Measurements from ENCODE around the gene SEMA6A.

Gene SEMA6A

GRCh38 chr5:116437922-116438578 is 136.6 kb downstream of the SEMA6A start:
- DNase-seq (ENCODE audit: low read depth) = no peak

- no peak for DNase-seq (ENCODE audit: low read depth)
Measured at GRCh38 chr5:116437351-116437705, 137.3 kb downstream of the SEMA6A start.

GRCh38 chr5:116436674-116437350 is 137.8 kb downstream of the SEMA6A start:
- no peak for DNase-seq (ENCODE audit: low read depth)

GRCh38 chr5:116428966-116429365 is 145.7 kb downstream of the SEMA6A start:
- no peak for DNase-seq (ENCODE audit: low read depth)

- DNase-seq (ENCODE audit: low read depth) = no peak
Measured at GRCh38 chr5:116428413-116428812, 146.2 kb downstream of the SEMA6A start.

GRCh38 chr5:116424951-116425350 is 149.7 kb downstream of the SEMA6A start:
- DNase-seq (ENCODE audit: low read depth) = no peak

- no peak for DNase-seq (ENCODE audit: low read depth)
Measured at GRCh38 chr5:116424258-116424615, 150.4 kb downstream of the SEMA6A start.

GRCh38 chr5:116423587-116424257 is 150.9 kb downstream of the SEMA6A start:
- DNase-seq (ENCODE audit: low read depth) = no peak

- peak; percentile 56 for DNase-seq (ENCODE audit: low read depth)
Measured at GRCh38 chr5:116423141-116423540, 151.5 kb downstream of the SEMA6A start.

GRCh38 chr5:116421080-116421629 is 153.5 kb downstream of the SEMA6A start:
- peak; percentile 65 for DNase-seq (ENCODE audit: low read depth)

GRCh38 chr5:116420540-116420939 is 154.1 kb downstream of the SEMA6A start:
- no peak for DNase-seq (ENCODE audit: low read depth)

- no peak for DNase-seq (ENCODE audit: low read depth)
Measured at GRCh38 chr5:116419258-116419657, 155.4 kb downstream of the SEMA6A start.

GRCh38 chr5:116418774-116419173 is 155.8 kb downstream of the SEMA6A start:
- DNase-seq (ENCODE audit: low read depth) = no peak

- no peak for DNase-seq (ENCODE audit: low read depth)
Measured at GRCh38 chr5:116418016-116418415, 156.6 kb downstream of the SEMA6A start.

- no peak for DNase-seq (ENCODE audit: low read depth)
Measured at GRCh38 chr5:116415989-116416388, 158.6 kb downstream of the SEMA6A start.

GRCh38 chr5:116415182-116415581 is 159.4 kb downstream of the SEMA6A start:
- DNase-seq (ENCODE audit: low read depth) = no peak

- DNase-seq (ENCODE audit: low read depth) = no peak
Measured at GRCh38 chr5:116411101-116411571, 163.5 kb downstream of the SEMA6A start.

GRCh38 chr5:116410336-116410890 is 164.2 kb downstream of the SEMA6A start:
- DNase-seq (ENCODE audit: low read depth) = no peak

GRCh38 chr5:116409591-116410296 is 164.9 kb downstream of the SEMA6A start:
- no peak for DNase-seq (ENCODE audit: low read depth)

- DNase-seq (ENCODE audit: low read depth) = no peak
Measured at GRCh38 chr5:116406306-116407041, 168.1 kb downstream of the SEMA6A start.

- DNase-seq (ENCODE audit: low read depth) = no peak
Measured at GRCh38 chr5:116404792-116405191, 169.8 kb downstream of the SEMA6A start.
